ENCODE data around the gene KCTD16.

The KCTD16 gene

GRCh38 chr5:144128844-144129243, 41.8 kb upstream of the KCTD16 start:
- ATAC-seq = no peak
- TF ChIP-seq BACH2 (CRISPR knock-in tag; IDR thresholded peaks at IDR 0.05; ENCODE audit: borderline replicate concordance) (no peak), OSR1 (CRISPR knock-in tag; IDR thresholded peaks at IDR 0.05) (no peak), ZFP30 (CRISPR knock-in tag; IDR thresholded peaks at IDR 0.05) (no peak), ZNF8 (CRISPR knock-in tag; IDR thresholded peaks at IDR 0.05) (no peak), PPARA (CRISPR knock-in tag; IDR thresholded peaks at IDR 0.05; ENCODE audit: borderline replicate concordance) (no peak), ESRRG (CRISPR knock-in tag; IDR thresholded peaks at IDR 0.05) (no peak), ZNF565 (CRISPR knock-in tag; conservative IDR thresholded peaks at IDR 0.05; ENCODE audit: low read depth) (no peak), ZFP3 (CRISPR knock-in tag; IDR thresholded peaks at IDR 0.05) (no peak), RARB (CRISPR knock-in tag; IDR thresholded peaks at IDR 0.05) (no peak), CREB5 (CRISPR knock-in tag; IDR thresholded peaks at IDR 0.05; ENCODE audit: low read depth) (no peak), TOX (CRISPR knock-in tag; IDR thresholded peaks at IDR 0.05; ENCODE audit: borderline replicate concordance) (no peak)

GRCh38 chr5:144130306-144130705, 40.4 kb upstream of the KCTD16 start:
- ATAC-seq = no peak
- TF ChIP-seq CSDC2 (CRISPR knock-in tag; IDR thresholded peaks at IDR 0.05) = no peak
- no peak for TF ChIP-seq SNAI2 (CRISPR knock-in tag; IDR thresholded peaks at IDR 0.05)
- TF ChIP-seq TCF4 (CRISPR knock-in tag; IDR thresholded peaks at IDR 0.05; ENCODE audit: borderline replicate concordance) = no peak
- TF ChIP-seq RARB (CRISPR knock-in tag; IDR thresholded peaks at IDR 0.05) = no peak
- no peak for TF ChIP-seq PATZ1 (CRISPR knock-in tag; IDR thresholded peaks at IDR 0.05; ENCODE audit: borderline replicate concordance)
- TF ChIP-seq TSHZ2 (CRISPR knock-in tag; IDR thresholded peaks at IDR 0.05) = no peak
- no peak for TF ChIP-seq ISL1 (CRISPR knock-in tag; IDR thresholded peaks at IDR 0.05)
- no peak for TF ChIP-seq ARNTL (CRISPR knock-in tag; IDR thresholded peaks at IDR 0.05; ENCODE audit: borderline replicate concordance, low read depth)
- no peak for TF ChIP-seq CREB5 (CRISPR knock-in tag; IDR thresholded peaks at IDR 0.05; ENCODE audit: low read depth)
- TF ChIP-seq OSR1 (CRISPR knock-in tag; IDR thresholded peaks at IDR 0.05) = no peak
- TF ChIP-seq ZFP30 (CRISPR knock-in tag; IDR thresholded peaks at IDR 0.05) = no peak

GRCh38 chr5:144131261-144131660, 39.4 kb upstream of the KCTD16 start:
- TF ChIP-seq ZFP30 (CRISPR knock-in tag; IDR thresholded peaks at IDR 0.05) = no peak
- no peak for TF ChIP-seq ZNF70 (CRISPR knock-in tag; IDR thresholded peaks at IDR 0.05)
- no peak for TF ChIP-seq RARB (CRISPR knock-in tag; IDR thresholded peaks at IDR 0.05)
- TF ChIP-seq TCF4 (CRISPR knock-in tag; IDR thresholded peaks at IDR 0.05; ENCODE audit: borderline replicate concordance) = no peak
- TF ChIP-seq PPARA (CRISPR knock-in tag; IDR thresholded peaks at IDR 0.05; ENCODE audit: borderline replicate concordance) = no peak
- TF ChIP-seq PATZ1 (CRISPR knock-in tag; IDR thresholded peaks at IDR 0.05; ENCODE audit: borderline replicate concordance) = no peak
- no peak for TF ChIP-seq CREB5 (CRISPR knock-in tag; IDR thresholded peaks at IDR 0.05; ENCODE audit: low read depth)
- TF ChIP-seq BACH2 (CRISPR knock-in tag; IDR thresholded peaks at IDR 0.05; ENCODE audit: borderline replicate concordance) = no peak
- TF ChIP-seq OSR1 (CRISPR knock-in tag; IDR thresholded peaks at IDR 0.05) = no peak
- TF ChIP-seq ZFP3 (CRISPR knock-in tag; IDR thresholded peaks at IDR 0.05) = no peak
- no peak for TF ChIP-seq ESRRG (CRISPR knock-in tag; IDR thresholded peaks at IDR 0.05)
- TF ChIP-seq ZC3H10 (CRISPR knock-in tag; IDR thresholded peaks at IDR 0.05) = no peak
- TF ChIP-seq CSRNP3 (CRISPR knock-in tag; IDR thresholded peaks at IDR 0.05) = no peak
- no peak for TF ChIP-seq GLIS3 (CRISPR knock-in tag; IDR thresholded peaks at IDR 0.05)
- no peak for TF ChIP-seq ISL1 (CRISPR knock-in tag; IDR thresholded peaks at IDR 0.05)
- no peak for TF ChIP-seq TSHZ2 (CRISPR knock-in tag; IDR thresholded peaks at IDR 0.05)
- TF ChIP-seq TOX (CRISPR knock-in tag; IDR thresholded peaks at IDR 0.05; ENCODE audit: borderline replicate concordance) = no peak
- no peak for ATAC-seq
